GM06990 (cell line): ENCODE results near the gene RGS5.

Experiments used
- DNase-seq: peaks from one replicate; pipeline ENCODE4 v3.0.0-alpha.2; 2011; ENCODE audit not compliant: insufficient read length; ENCODE audit errors: extremely low read depth
- H3K27me3 ChIP-seq: replicated peaks from 2 replicates; pipeline ENCODE4 v1.6.0; 2011; ENCODE audit warnings: low read length; ENCODE audit not compliant: control insufficient read depth, insufficient read depth
- H3K36me3 ChIP-seq: 2 replicates; pipeline ENCODE4 v1.5.1; 2011; ENCODE audit warnings: low read length; ENCODE audit not compliant: control insufficient read depth, insufficient read depth
- H3K4me3 ChIP-seq: replicated peaks from 2 replicates; pipeline ENCODE4 v1.5.1; 2011; ENCODE audit warnings: low read depth, mild to moderate bottlenecking, control low read depth, low read length
- CTCF ChIP-seq: IDR thresholded peaks from 2 replicates; pipeline ENCODE4 v1.5.1; 2011; ENCODE audit warnings: low read length, control low read depth, mild to moderate bottlenecking, inconsistent platforms; ENCODE audit not compliant: insufficient read depth, poor library complexity, severe bottlenecking

The RGS5 gene

GRCh38 chr1:163137556-163138265, 65.0 kb downstream of the RGS5 start:
- Histone ChIP-seq H3K4me3 (no peak overlapping the region), H3K36me3 (no peaks in the 10 kb centered on the region), H3K27me3 (no peaks in the 10 kb centered on the region)
- TF ChIP-seq CTCF, result no peak
- no peak for DNase-seq

- Histone ChIP-seq H3K4me3 (no peak overlapping the region), H3K36me3 (no peaks in the 10 kb centered on the region), H3K27me3 (no peaks in the 10 kb centered on the region)
- TF ChIP-seq CTCF, result no peak
- DNase-seq, result no peak
Observed at GRCh38 chr1:163131981-163132380, 70.7 kb downstream of the RGS5 start.

GRCh38 chr1:163130225-163130856, 72.4 kb downstream of the RGS5 start:
- no peak overlapping the region for H3K4me3 ChIP-seq
- H3K36me3 ChIP-seq, result no peaks in the 10 kb centered on the region
- TF ChIP-seq CTCF, result no peak
- no peak for DNase-seq
- H3K27me3 ChIP-seq, result no peaks in the 10 kb centered on the region

GRCh38 chr1:163128282-163128681, 74.4 kb downstream of the RGS5 start:
- Histone ChIP-seq H3K36me3 (no peaks in the 10 kb centered on the region), H3K4me3 (no peak overlapping the region), H3K27me3 (no peaks in the 10 kb centered on the region)
- TF ChIP-seq CTCF, result no peak
- DNase-seq, result no peak

- no peak for DNase-seq
- Histone ChIP-seq H3K4me3 (no peak overlapping the region), H3K36me3 (no peaks in the 10 kb centered on the region), H3K27me3 (no peaks in the 10 kb centered on the region)
- no peak for TF ChIP-seq CTCF
Observed at GRCh38 chr1:163124812-163125211, 77.9 kb downstream of the RGS5 start.
